Astrocyte of the spinal cord (primary cell): ENCODE results near the gene DSCAM.

Experiments used
- DNase-seq: peaks from one replicate; pipeline ENCODE4 v3.0.0; 2011; ENCODE audit warnings: low read depth, low spot score
- H3K4me3 ChIP-seq: 2 replicates; pipeline ENCODE4 v1.5.1; 2011; ENCODE audit warnings: low read depth, mild to moderate bottlenecking, low read length, moderate library complexity
- CTCF ChIP-seq: IDR thresholded peaks from 2 replicates; pipeline ENCODE4 v1.5.1; 2012; ENCODE audit warnings: low read depth, mild to moderate bottlenecking, low read length, inconsistent platforms
- in situ Hi-C: cut with HindIII; loops from 2 replicates; pipeline ENCODE4 v1.10.0; 2017; ENCODE audit warnings: low sequenced_read_pairs

DSCAM gene

GRCh38 chr21:40602080-40602479, 244.9 kb downstream of the DSCAM start:
- no peak for TF ChIP-seq CTCF
- H3K4me3 ChIP-seq = no peak overlapping the region
- DNase-seq = no peak
- in situ Hi-C loops = no loop called here

GRCh38 chr21:40595806-40596205, 251.2 kb downstream of the DSCAM start:
- H3K4me3 ChIP-seq = no peak overlapping the region
- in situ Hi-C loops = no loop called here
- no peak for DNase-seq
- TF ChIP-seq CTCF = no peak

GRCh38 chr21:40587736-40588346, 259.1 kb downstream of the DSCAM start:
- no peak for TF ChIP-seq CTCF
- in situ Hi-C loops = no loop called here
- no peak for DNase-seq
- H3K4me3 ChIP-seq = no peak overlapping the region

GRCh38 chr21:40586575-40586974, 260.4 kb downstream of the DSCAM start:
- DNase-seq = no peak
- in situ Hi-C loops = no loop called here
- H3K4me3 ChIP-seq = no peak overlapping the region
- no peak for TF ChIP-seq CTCF

DNA sequence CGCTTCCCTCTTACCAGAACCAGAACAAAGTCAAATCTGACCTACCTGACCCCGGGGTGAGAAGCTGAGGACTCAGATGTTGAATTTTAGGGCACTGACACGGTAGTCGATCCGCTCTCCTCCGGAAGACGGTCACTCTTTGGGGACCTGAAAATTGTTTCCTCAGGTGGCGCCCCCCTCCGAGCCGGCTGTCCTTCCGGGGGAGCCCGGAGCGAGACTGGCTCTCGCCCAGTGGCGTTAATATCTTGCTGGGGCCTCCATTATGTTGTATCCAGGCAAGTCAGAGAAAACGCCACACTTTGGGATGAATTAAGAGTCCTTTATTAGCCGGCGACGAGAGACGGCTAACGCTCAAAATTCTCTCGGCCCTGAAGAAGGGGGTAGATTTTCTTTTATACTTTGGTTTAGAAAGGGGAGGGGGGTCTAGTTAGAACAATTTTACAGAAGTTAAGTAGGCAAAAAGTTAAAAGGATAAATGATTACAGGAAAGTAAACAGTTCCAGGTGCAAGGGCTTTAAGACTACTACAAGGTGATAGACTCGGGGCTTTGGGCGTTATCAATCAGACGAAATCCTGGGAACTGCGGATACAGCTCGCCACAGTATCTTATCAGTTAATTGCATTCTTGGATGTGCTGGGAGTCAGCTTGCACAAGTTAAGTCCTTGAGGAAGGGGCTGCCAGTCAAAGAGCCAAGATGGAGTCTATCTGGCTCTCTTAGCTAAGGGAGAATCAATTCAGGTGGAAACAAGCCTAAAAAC, 269.5 kb downstream of the DSCAM start:
- DNase-seq = no peak
- in situ Hi-C loops = no loop called here
- no peak overlapping the region for H3K4me3 ChIP-seq
- no peak for TF ChIP-seq CTCF

DNA sequence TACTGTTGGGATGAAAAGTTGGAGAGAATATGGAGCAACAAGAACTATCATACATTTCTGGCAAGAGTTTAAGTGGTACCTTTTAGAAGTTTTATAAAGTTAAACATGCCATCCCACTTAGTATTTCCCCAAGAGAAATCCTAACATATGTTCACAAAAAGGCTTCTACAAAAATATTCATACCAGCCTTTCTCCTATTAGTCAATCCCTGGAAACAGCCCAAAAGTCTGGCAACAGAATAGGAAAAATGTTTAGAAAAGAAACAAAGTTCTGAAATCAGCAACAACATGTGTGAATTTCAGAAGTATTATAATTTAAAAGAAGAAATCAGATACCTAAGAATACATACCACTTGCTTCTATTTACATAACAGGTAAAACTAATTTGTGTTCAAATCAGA, 271.0 kb downstream of the DSCAM start:
- in situ Hi-C loops = no loop called here
- DNase-seq = peak; percentile 1
- no peak overlapping the region for H3K4me3 ChIP-seq
- TF ChIP-seq CTCF = no peak
